CD14-positive monocyte (primary cell): ENCODE measurements around the gene REEP3. TPM values are rescaled to one million over a fixed set of nuclear protein-coding genes. Genes with fewer than 3 reads are reported as not detected.

Source experiments
- DNase-seq, 3 donors: peaks; one replicate each; pipeline ENCODE4 v3.0.0-alpha.2; 2011 to 2022
- H2AFZ ChIP-seq: 2 replicates; pipeline ENCODE4 v1.6.0; 2012; ENCODE audit warnings: mild to moderate bottlenecking, low read depth, low read length, inconsistent platforms; ENCODE audit not compliant: insufficient read depth, poor library complexity, severe bottlenecking
- H3K27ac ChIP-seq, 2 donors: 1 replicate in 1 of 2; 2 replicates in 1 of 2; pipeline ENCODE4 v1.5.1; 2012 to 2013; ENCODE audit warnings: low read length in 2 of 2, control low read depth in 1 of 2, inconsistent platforms in 1 of 2, low read depth in 1 of 2, mild to moderate bottlenecking in 1 of 2
- H3K27me3 ChIP-seq, 2 donors: one replicate each; pipeline versions ENCODE4 v1.6.0 to v1.6.1; 2011 to 2013; ENCODE audit warnings: low read length in 2 of 2; ENCODE audit not compliant: control insufficient read depth in 2 of 2, insufficient read depth in 2 of 2
- H3K36me3 ChIP-seq, 2 donors: replicated peaks in 1 of 2; 1 replicate in 1 of 2; 2 replicates in 1 of 2; pipeline versions ENCODE4 v1.5.1 to v1.6.1; 2012 to 2013; ENCODE audit warnings: low read length in 2 of 2, control low read depth in 1 of 2, inconsistent platforms in 1 of 2, mild to moderate bottlenecking in 1 of 2; ENCODE audit not compliant: insufficient read depth in 2 of 2, control insufficient read depth in 1 of 2
- H3K4me1 ChIP-seq, 2 donors: 1 replicate in 1 of 2; 2 replicates in 1 of 2; pipeline versions ENCODE4 v1.5.1 to v1.6.1; 2012 to 2013; ENCODE audit warnings: low read length in 2 of 2, control low read depth in 1 of 2, inconsistent platforms in 1 of 2, mild to moderate bottlenecking in 1 of 2, moderate library complexity in 1 of 2; ENCODE audit not compliant: insufficient read depth in 2 of 2, control insufficient read depth in 1 of 2
- H3K4me2 ChIP-seq: replicated peaks from 2 replicates; pipeline ENCODE3; 2012; ENCODE audit warnings: low read length, moderate library complexity, mild to moderate bottlenecking; ENCODE audit not compliant: poor library complexity, severe bottlenecking; ENCODE audit errors: extremely low read depth
- H3K4me3 ChIP-seq, 3 experiments: fragments of 200-600 bp in 1 of 3; sonication (generic) in 1 of 3; replicated peaks in 1 of 3; 1 replicate in 2 of 3; 2 replicates in 1 of 3; pipeline ENCODE4 v1.5.1; 2011 to 2013; ENCODE audit warnings: low read length in 3 of 3, mild to moderate bottlenecking in 3 of 3, control low read depth in 2 of 3, low read depth in 2 of 3, inconsistent platforms in 1 of 3, moderate library complexity in 1 of 3
- H3K79me2 ChIP-seq: 2 replicates; pipeline ENCODE4 v1.6.0; 2012; ENCODE audit warnings: mild to moderate bottlenecking, control low read depth, inconsistent platforms, low read length, moderate library complexity; ENCODE audit not compliant: insufficient read depth
- H3K9ac ChIP-seq: 2 replicates; pipeline ENCODE4 v1.6.0; 2017; ENCODE audit warnings: low read length, mild to moderate bottlenecking; ENCODE audit not compliant: insufficient read depth, poor library complexity, severe bottlenecking
- H3K9me3 ChIP-seq, 2 donors: replicated peaks in 1 of 2; 1 replicate in 1 of 2; 2 replicates in 1 of 2; pipeline versions ENCODE4 v1.5.1 to v1.6.1; 2012 to 2013; ENCODE audit warnings: low read length in 2 of 2, control low read depth in 1 of 2; ENCODE audit not compliant: control insufficient read depth in 1 of 2, insufficient read depth in 1 of 2
- H4K20me1 ChIP-seq: 2 replicates; pipeline ENCODE4 v1.6.0; 2012; ENCODE audit warnings: mild to moderate bottlenecking, low read length, control low read depth, moderate library complexity; ENCODE audit not compliant: insufficient read depth
- H3K27ac Mint-ChIP-seq, 7 donors: one replicate each; pipeline ENCODE4 v1.8.0; 2020; ENCODE audit warnings: mild to moderate bottlenecking in 7 of 7, mixed read lengths in 7 of 7, moderate library complexity in 6 of 7, inconsistent platforms in 2 of 7
- H3K27me3 Mint-ChIP-seq, 3 donors: one replicate each; pipeline ENCODE4 v1.8.0; 2021 to 2022; ENCODE audit warnings: low read depth in 3 of 3, mild to moderate bottlenecking in 3 of 3, mixed read lengths in 3 of 3, moderate library complexity in 3 of 3, inconsistent platforms in 1 of 3
- H3K36me3 Mint-ChIP-seq, 2 donors: one replicate each; pipeline ENCODE4 v1.8.0; 2020; ENCODE audit warnings: mixed read lengths in 2 of 2, inconsistent platforms in 1 of 2, mild to moderate bottlenecking in 1 of 2
- H3K4me1 Mint-ChIP-seq: one replicate; pipeline ENCODE4 v1.8.0; 2020; ENCODE audit warnings: mild to moderate bottlenecking, mixed read lengths
- H3K4me3 Mint-ChIP-seq, 2 donors: one replicate each; pipeline ENCODE4 v1.8.0; 2020; ENCODE audit warnings: mild to moderate bottlenecking in 2 of 2, mixed read lengths in 2 of 2, moderate library complexity in 1 of 2
- H3K9me3 Mint-ChIP-seq, 7 donors: one replicate each; pipeline ENCODE4 v1.8.0; 2020 to 2022; ENCODE audit warnings: mixed read lengths in 7 of 7, mild to moderate bottlenecking in 6 of 7, moderate library complexity in 6 of 7, inconsistent platforms in 2 of 7
- CTCF ChIP-seq: fragments of 200-600 bp; IDR thresholded peaks from one replicate; pipeline ENCODE4 v1.8.0; 2022; ENCODE audit warnings: antibody characterized with exemption, mild to moderate bottlenecking
- WGBS: methylation state at CpG from one replicate; pipeline ENCODE4 v1.1.5; 2013; ENCODE audit warnings: missing lambda C conversion rate; ENCODE audit not compliant: insufficient coverage; 5-methylcytosine and 5-hydroxymethylcytosine counted together
- intact Hi-C, 2 donors: fragments of 100-400 bp; cut with micrococcal nuclease; formaldehyde crosslinking; loops; one replicate each; pipeline versions ENCODE4 v1.15.0 to v1.15.1; 2023
- polyA plus RNA-seq, 3 donors: library from polyadenylated mRNA; depleted of rRNA in 1 of 3; unstranded in 2 of 3; stranded (reverse) in 1 of 3; fragments of 300-500 nt in 2 of 3; fragments of >200 nt in 1 of 3; fragmentation: Illumina TruSeq in 2 of 3; gene quantifications; 1 replicate in 2 of 3; 2 replicates in 1 of 3; pipeline ENCODE4 v1.2.3, GENCODE V29; 2012 to 2021

The REEP3 gene
- polyA plus RNA-seq, 3 donors: 9.1 to 17.7 (median 17.7) TPM

GRCh38 chr10:63539377-63539776, 18.2 kb downstream of the REEP3 start:
- no peak overlapping the region for H2AFZ ChIP-seq
- no peak overlapping the region for H3K27ac ChIP-seq
- TF ChIP-seq CTCF: no peak
- H3K9me3 ChIP-seq: no peaks in the 10 kb centered on the region
- Mint-ChIP-seq H3K27ac (no peak overlapping the region), H3K4me3 (no peak overlapping the region), H3K9me3 (no peaks in the 10 kb centered on the region), H3K27me3 (no peaks in the 10 kb centered on the region), H3K4me1 (peaks cover 1% of the 10 kb centered on the region), H3K36me3 (no peaks in the 10 kb centered on the region)
- H3K79me2 ChIP-seq: peaks cover 23% of the 10 kb centered on the region
- no peaks in the 10 kb centered on the region for H3K4me1 ChIP-seq
- intact Hi-C loops: no loop called here
- H3K4me3 ChIP-seq: no peak overlapping the region
- no peak for DNase-seq
- peaks cover 16% of the 10 kb centered on the region for H4K20me1 ChIP-seq
- no peaks in the 10 kb centered on the region for H3K27me3 ChIP-seq
- WGBS: no CpG with 5 or more reads among the region's 2 CpGs
- no peak overlapping the region for H3K9ac ChIP-seq
- no peak overlapping the region for H3K4me2 ChIP-seq
- H3K36me3 ChIP-seq: no peaks in the 10 kb centered on the region

GRCh38 chr10:63539994-63540393, 18.8 kb downstream of the REEP3 start:
- Histone ChIP-seq H3K79me2 (peaks cover 20% of the 10 kb centered on the region), H3K4me3 (no peak overlapping the region)
- intact Hi-C loops: no loop called here

More at GRCh38 chr10:63539994-63540393, 18.8 kb downstream of the REEP3 start:
- Mint-ChIP-seq H3K4me3 (no peak overlapping the region), H3K9me3 (no peaks in the 10 kb centered on the region), H3K36me3 (no peaks in the 10 kb centered on the region), H3K4me1 (peaks cover 2% of the 10 kb centered on the region), H3K27ac (no peak overlapping the region), H3K27me3 (no peaks in the 10 kb centered on the region)
- DNase-seq: no peak
- Histone ChIP-seq H3K9me3 (no peaks in the 10 kb centered on the region), H2AFZ (no peak overlapping the region), H3K9ac (no peak overlapping the region), H3K4me2 (no peak overlapping the region), H4K20me1 (peaks cover 19% of the 10 kb centered on the region), H3K4me1 (no peaks in the 10 kb centered on the region), H3K27me3 (no peaks in the 10 kb centered on the region), H3K36me3 (no peaks in the 10 kb centered on the region), H3K27ac (no peak overlapping the region)
- WGBS: no CpG with 5 or more reads among the region's 1 CpG
- TF ChIP-seq CTCF: no peak
